Measurements from ENCODE around the gene SPAG4. TPM values are rescaled to one million over a fixed set of nuclear protein-coding genes. Genes with fewer than 3 reads are reported as not detected.
A peak's percentile ranks its signal among the peaks of the same experiment; 100 is the strongest.

SPAG4 gene
- total RNA-seq, 2 donors from 2014 or later, result 17.9 to 22.1 TPM

GRCh38 chr20:35661908-35662307 is 46.3 kb downstream of the SPAG4 start:
- TF ChIP-seq CTCF (IDR thresholded peaks at IDR 0.05) (no peak), POLR2A (IDR thresholded peaks at IDR 0.05) (no peak)
- ATAC-seq (no peak), DNase-seq (no peak)
- H3K4me3 ChIP-seq, result no peak overlapping the region
- 15 to 21% methylated on average over 3 of the region's 3 CpGs for WGBS, 2 donors
- H3K9me3 ChIP-seq, result no peaks in the 10 kb centered on the region
- intact Hi-C loops (cut with DNase I), result no loop called here
- H3K4me1 ChIP-seq, result peaks cover 56% of the 10 kb centered on the region
- peak overlapping the region in 1 of 4 donors; percentile 11 for H3K27ac ChIP-seq
- H3K27me3 ChIP-seq, result no peaks in the 10 kb centered on the region
- H3K36me3 ChIP-seq (replicated peaks in 1 of 2; ENCODE audit: insufficient read depth in 1 of 2, low read depth in 2 of 2), result no peaks in the 10 kb centered on the region

- H3K36me3 ChIP-seq (replicated peaks in 1 of 2; ENCODE audit: insufficient read depth in 1 of 2, low read depth in 2 of 2), result no peaks in the 10 kb centered on the region
- H3K4me3 ChIP-seq, result no peak overlapping the region
- intact Hi-C loops (cut with DNase I), result no loop called here
- no peaks in the 10 kb centered on the region for H3K9me3 ChIP-seq
- no peaks in the 10 kb centered on the region for H3K27me3 ChIP-seq
- H3K4me1 ChIP-seq, result peaks cover 49% of the 10 kb centered on the region
- no peak overlapping the region for H3K27ac ChIP-seq
- TF ChIP-seq CTCF (IDR thresholded peaks at IDR 0.05), result no peak
- no peak for TF ChIP-seq POLR2A (IDR thresholded peaks at IDR 0.05)
- ATAC-seq (no peak), DNase-seq (no peak)
- 5 to 14% methylated on average over 2 of the region's 2 CpGs for WGBS, 2 donors
Observed at GRCh38 chr20:35662551-35662950, 46.9 kb downstream of the SPAG4 start.

- H3K4me1 ChIP-seq, result peaks cover 40% of the 10 kb centered on the region
- TF ChIP-seq POLR2A (IDR thresholded peaks at IDR 0.05) (no peak), CTCF (IDR thresholded peaks at IDR 0.05) (no peak)
- peak; percentile 38 to 63 (median 50) for DNase-seq
- H3K4me3 ChIP-seq, result peak overlapping the region; percentile 39 to 45
- 0 to 1% methylated on average over 14 to 28 of the region's 28 CpGs for WGBS, 2 donors
- peak; percentile 11 for ATAC-seq
- intact Hi-C loops (cut with DNase I), result no loop called here
- peak overlapping the region; percentile 93 to 96 (median 96) for H3K27ac ChIP-seq
- no peaks in the 10 kb centered on the region for H3K9me3 ChIP-seq
- H3K27me3 ChIP-seq, result no peaks in the 10 kb centered on the region
- no peaks in the 10 kb centered on the region for H3K36me3 ChIP-seq (replicated peaks in 1 of 2; ENCODE audit: insufficient read depth in 1 of 2, low read depth in 2 of 2)
Observed at GRCh38 chr20:35663516-35664465, 48.2 kb downstream of the SPAG4 start.

- peak in 3 of 7 experiments; percentile 3 to 26 (median 15) for TF ChIP-seq CTCF (IDR thresholded peaks at IDR 0.05)
- peak; percentile 86 to 96 (median 95) for TF ChIP-seq POLR2A (IDR thresholded peaks at IDR 0.05)
- peaks cover 35% of the 10 kb centered on the region for H3K4me1 ChIP-seq
- 0 to 1% methylated on average over 26 to 39 of the region's 61 CpGs for WGBS, 2 donors
- no peaks in the 10 kb centered on the region for H3K36me3 ChIP-seq (replicated peaks in 1 of 2; ENCODE audit: insufficient read depth in 1 of 2, low read depth in 2 of 2)
- peak within 1 kb of the TSS; percentile 93 to 96 (median 96) for H3K27ac ChIP-seq
- H3K9me3 ChIP-seq, result no peaks in the 10 kb centered on the region
- H3K4me3 ChIP-seq, result peak within 1 kb of the TSS; percentile 39 to 45
- ATAC-seq, result peak; percentile 97
- no peaks in the 10 kb centered on the region for H3K27me3 ChIP-seq
- peak; percentile 93 to 94 (median 94) for DNase-seq
- intact Hi-C loops (cut with DNase I), result no loop called here
Observed at GRCh38 chr20:35664466-35665206, 49.0 kb downstream of the SPAG4 start, which contains the start of the genes CPNE1 and RBM12. TSS of gene CPNE1 (minus strand) at chr20:35664900. CDS start at chr20:35632923, 31,977 bp downstream. TSS of gene RBM12 (minus strand) at chr20:35664900. CDS start at chr20:35655322, 9,578 bp downstream.
